AG08396 (cell line): ENCODE measurements around the gene MAPKBP1.

Experiments used
- DNase-seq: peaks from one replicate; pipeline ENCODE4 v3.0.0; 2012; ENCODE audit warnings: low spot score, mixed read lengths

Gene MAPKBP1

GRCh38 chr15:41870689-41871081 is 96.4 kb downstream of the MAPKBP1 start:
- peak; percentile 70 for DNase-seq

- no peak for DNase-seq
Measured at GRCh38 chr15:41871175-41871905, 97.1 kb downstream of the MAPKBP1 start.

- no peak for DNase-seq
Measured at GRCh38 chr15:41872166-41872747, 98.0 kb downstream of the MAPKBP1 start.

GRCh38 chr15:41873711-41874110 is 99.4 kb downstream of the MAPKBP1 start:
- DNase-seq: no peak

- DNase-seq: no peak
Measured at GRCh38 chr15:41874736-41875135, 100.5 kb downstream of the MAPKBP1 start.

GRCh38 chr15:41876007-41876406 is 101.7 kb downstream of the MAPKBP1 start:
- no peak for DNase-seq

- no peak for DNase-seq
Measured at GRCh38 chr15:41876689-41877088, 102.4 kb downstream of the MAPKBP1 start.
